Measurements from ENCODE around the gene KITLG.
"Not testable (repeated sequence)": the region's sequence is repeated elsewhere in the genome, so short reads cannot be mapped to it uniquely, and the experiment has no call there.

The KITLG gene

GRCh38 chr12:88580051-88580871, at the start of gene KITLG:
Gene KITLG (minus strand): TSS chr12:88580471. CDS start chr12:88580278, 193 bp downstream.
- peak; percentile 79 for DNase-seq (ENCODE audit: low spot score)

- no peak for DNase-seq (ENCODE audit: low spot score)
Observed at GRCh38 chr12:88628856-88629509, 48.7 kb upstream of the KITLG start.

GRCh38 chr12:88628035-88628434, 47.8 kb upstream of the KITLG start:
- not testable (repeated sequence) for DNase-seq (ENCODE audit: low spot score)

GRCh38 chr12:88627501-88627900, 47.2 kb upstream of the KITLG start:
- no peak for DNase-seq (ENCODE audit: low spot score)

- no peak for DNase-seq (ENCODE audit: low spot score)
Observed at GRCh38 chr12:88625356-88625755, 45.1 kb upstream of the KITLG start.

- DNase-seq (ENCODE audit: low spot score): no peak
Observed at GRCh38 chr12:88624911-88625310, 44.6 kb upstream of the KITLG start.

GRCh38 chr12:88623777-88624548, 43.7 kb upstream of the KITLG start:
- DNase-seq (ENCODE audit: low spot score): no peak

GRCh38 chr12:88617352-88617751, 37.1 kb upstream of the KITLG start:
- DNase-seq (ENCODE audit: low spot score): no peak

GRCh38 chr12:88615490-88615889, 35.2 kb upstream of the KITLG start:
- no peak for DNase-seq (ENCODE audit: low spot score)

GRCh38 chr12:88604646-88605045, 24.4 kb upstream of the KITLG start:
- DNase-seq (ENCODE audit: low spot score): no peak

GRCh38 chr12:88600272-88600671, 20.0 kb upstream of the KITLG start:
- DNase-seq (ENCODE audit: low spot score): no peak

GRCh38 chr12:88597365-88597764, 17.1 kb upstream of the KITLG start:
- no peak for DNase-seq (ENCODE audit: low spot score)

GRCh38 chr12:88595697-88596096, 15.4 kb upstream of the KITLG start:
- DNase-seq (ENCODE audit: low spot score): no peak

- no peak for DNase-seq (ENCODE audit: low spot score)
Observed at GRCh38 chr12:88594780-88595179, 14.5 kb upstream of the KITLG start.

- DNase-seq (ENCODE audit: low spot score): no peak
Observed at GRCh38 chr12:88591343-88591742, 11.1 kb upstream of the KITLG start.

- DNase-seq (ENCODE audit: low spot score): no peak
Observed at GRCh38 chr12:88590851-88591250, 10.6 kb upstream of the KITLG start.

- no peak for DNase-seq (ENCODE audit: low spot score)
Observed at GRCh38 chr12:88585077-88585476, 4.8 kb upstream of the KITLG start.

- DNase-seq (ENCODE audit: low spot score): peak; percentile 27
Observed at GRCh38 chr12:88579601-88580050, 645 bp downstream of the KITLG start.

GRCh38 chr12:88579161-88579517, 1.1 kb downstream of the KITLG start:
- no peak for DNase-seq (ENCODE audit: low spot score)

GRCh38 chr12:88578276-88579160, 1.8 kb downstream of the KITLG start:
- DNase-seq (ENCODE audit: low spot score): no peak

GRCh38 chr12:88577537-88577936, 2.7 kb downstream of the KITLG start:
- no peak for DNase-seq (ENCODE audit: low spot score)

- DNase-seq (ENCODE audit: low spot score): no peak
Observed at GRCh38 chr12:88576866-88577265, 3.4 kb downstream of the KITLG start.
